HG02981 (cell line): ENCODE measurements around the gene H1-8.

Source experiments
- ATAC-seq: cut with Tn5 transposase; IDR thresholded peaks from one replicate; pipeline ENCODE4 v1.9.1; 2021; ENCODE audit warnings: mild to moderate bottlenecking, moderate library complexity; ENCODE audit not compliant: unreplicated experiment

The H1-8 gene

GRCh38 chr3:129592381-129593131, 49.6 kb downstream of the H1-8 start:
- ATAC-seq, result no peak

- no peak for ATAC-seq
Observed at GRCh38 chr3:129593230-129593594, 50.2 kb downstream of the H1-8 start.

- ATAC-seq, result no peak
Observed at GRCh38 chr3:129593595-129594339, 50.8 kb downstream of the H1-8 start.

- ATAC-seq, result no peak
Observed at GRCh38 chr3:129594409-129594808, 51.4 kb downstream of the H1-8 start.

GRCh38 chr3:129594907-129595390, 52.0 kb downstream of the H1-8 start:
- ATAC-seq, result no peak

- no peak for ATAC-seq
Observed at GRCh38 chr3:129595544-129596193, 52.7 kb downstream of the H1-8 start.

- ATAC-seq, result no peak
Observed at GRCh38 chr3:129596194-129597086, 53.5 kb downstream of the H1-8 start.

- no peak for ATAC-seq
Observed at GRCh38 chr3:129597087-129597999, 54.4 kb downstream of the H1-8 start.

GRCh38 chr3:129598000-129598381, 55.0 kb downstream of the H1-8 start:
- ATAC-seq, result no peak

- ATAC-seq, result no peak
Observed at GRCh38 chr3:129598484-129598883, 55.5 kb downstream of the H1-8 start.

GRCh38 chr3:129599073-129599472, 56.1 kb downstream of the H1-8 start:
- no peak for ATAC-seq

- no peak for ATAC-seq
Observed at GRCh38 chr3:129599607-129600006, 56.6 kb downstream of the H1-8 start.

- ATAC-seq, result no peak
Observed at GRCh38 chr3:129600348-129600747, 57.4 kb downstream of the H1-8 start.
